HT-29 (cell line): ENCODE data around the gene FAM209A. TPM values are rescaled to one million over a fixed set of nuclear protein-coding genes. Genes with fewer than 3 reads are reported as not detected.
"Not testable (repeated sequence)": the region's sequence is repeated elsewhere in the genome, so short reads cannot be mapped to it uniquely, and the experiment has no call there.

ENCODE experiments used
- DNase-seq: peaks from one replicate; pipeline ENCODE4 v3.0.0-alpha.2; 2015; ENCODE audit warnings: low spot score
- total RNA-seq: library from RNA; depleted of rRNA; stranded (reverse); fragments of >200 nt; shearing (Covaris generic); gene quantifications from 2 replicates; pipeline ENCODE4 v1.2.3, GENCODE V29; 2014; rRNA removed

Gene FAM209A
- total RNA-seq, 1 experiment from 2014 or later = 0.13 TPM

GRCh38 chr20:56540415-56540814 is 15.9 kb downstream of the FAM209A start:
- DNase-seq = no peak

- DNase-seq = no peak
Observed at GRCh38 chr20:56542489-56543030, 18.0 kb downstream of the FAM209A start.

GRCh38 chr20:56551571-56551970 is 27.0 kb downstream of the FAM209A start:
- DNase-seq = no peak

GRCh38 chr20:56552911-56553629 is 28.5 kb downstream of the FAM209A start:
- no peak for DNase-seq

- peak; percentile 79 for DNase-seq
Observed at GRCh38 chr20:56554869-56555268, 30.3 kb downstream of the FAM209A start.

- peak; percentile 14 for DNase-seq
Observed at GRCh38 chr20:56558968-56559367, 34.4 kb downstream of the FAM209A start.

GRCh38 chr20:56564526-56564925 is 40.0 kb downstream of the FAM209A start:
- DNase-seq = not testable (repeated sequence)

GRCh38 chr20:56565511-56565910 is 41.0 kb downstream of the FAM209A start:
- DNase-seq = no peak

GRCh38 chr20:56566621-56567020 is 42.1 kb downstream of the FAM209A start:
- DNase-seq = peak; percentile 23

GRCh38 chr20:56570832-56571231 is 46.3 kb downstream of the FAM209A start:
- no peak for DNase-seq

- no peak for DNase-seq
Observed at GRCh38 chr20:56572172-56572571, 47.6 kb downstream of the FAM209A start.

GRCh38 chr20:56573986-56574385 is 49.4 kb downstream of the FAM209A start:
- DNase-seq = no peak

- DNase-seq = no peak
Observed at GRCh38 chr20:56574531-56575142, 50.1 kb downstream of the FAM209A start.

GRCh38 chr20:56575157-56575556 is 50.6 kb downstream of the FAM209A start:
- no peak for DNase-seq

Other genes with a start within 250 kb of the FAM209A start
- 3.5 and 4.4 TPM in 2 replicates for gene FAM210B, start 165.8 kb upstream of the FAM209A start, total RNA-seq
- 75.4 and 94.1 TPM in 2 replicates for gene AURKA, start 132.5 kb upstream of the FAM209A start, total RNA-seq
- gene CSTF1, start 132.1 kb upstream of the FAM209A start, total RNA-seq = 44.9 and 49.0 TPM in 2 replicates
- 0.05 TPM in 1 of 2 replicates, not detected in the other for gene CASS4, start 112.5 kb upstream of the FAM209A start, total RNA-seq
- 77.0 and 86.0 TPM in 2 replicates for gene RTF2, start 56.1 kb upstream of the FAM209A start, total RNA-seq
- gene FAM209B, start 8.5 kb downstream of the FAM209A start, total RNA-seq = not detected in 2 replicates
- 0.16 TPM in 1 of 2 replicates, not detected in the other for gene TFAP2C, start 104.6 kb downstream of the FAM209A start, total RNA-seq